Prostate gland (tissue), 2 donors: Measurements from ENCODE around the gene SERPINB5. TPM values are rescaled to one million over a fixed set of nuclear protein-coding genes. Genes with fewer than 3 reads are reported as not detected.

Source experiments
- DNase-seq: peaks from one replicate; pipeline ENCODE4 v3.0.0-alpha.2; 2019; ENCODE audit warnings: low spot score
- H3K27ac ChIP-seq, 2 donors: fragments of 200-600 bp; sonication (generic); 2 replicates each; pipeline ENCODE4 v1.5.1; 2017 to 2019
- H3K27me3 ChIP-seq: fragments of 200-600 bp; sonication (generic); replicated peaks from 2 replicates; pipeline ENCODE4 v1.5.1; 2019; ENCODE audit not compliant: insufficient read depth
- H3K36me3 ChIP-seq, 2 donors: fragments of 200-600 bp; sonication (generic); 1 replicate in 1 of 2; 2 replicates in 1 of 2; pipeline versions ENCODE4 v1.5.1 to v1.8.1; 2017 to 2019
- H3K4me1 ChIP-seq: fragments of 200-600 bp; sonication (generic); replicated peaks from 2 replicates; pipeline ENCODE4 v1.5.1; 2019
- H3K4me3 ChIP-seq, 2 donors: fragments of 200-600 bp; sonication (generic); 2 replicates each; pipeline ENCODE4 v1.5.1; 2017 to 2019
- H3K9me3 ChIP-seq: fragments of 200-600 bp; sonication (generic); 2 replicates; pipeline ENCODE4 v1.5.1; 2017
- CTCF ChIP-seq, 4 experiments: fragments of 200-600 bp in 2 of 4; fragments of 450-650 bp in 2 of 4; sonication (generic) in 2 of 4; IDR thresholded peaks; 1 replicate in 3 of 4; 2 replicates in 1 of 4; pipeline ENCODE4 v1.5.1; 2016 to 2019; ENCODE audit warnings: antibody characterized with exemption in 4 of 4, mild to moderate bottlenecking in 2 of 4, moderate library complexity in 2 of 4
- POLR2A ChIP-seq: fragments of 450-650 bp; IDR thresholded peaks from one replicate; pipeline ENCODE4 v1.6.1; 2016; ENCODE audit warnings: antibody characterized with exemption, mild to moderate bottlenecking
- POLR2AphosphoS5 ChIP-seq: sonication (generic); formaldehyde crosslinking; IDR thresholded peaks from one replicate; pipeline ENCODE4 v1.6.1; 2017; ENCODE audit warnings: antibody characterized with exemption
- WGBS: methylation state at CpG from one replicate; pipeline ENCODE4 v1.1.5; 2018; 5-methylcytosine and 5-hydroxymethylcytosine counted together
- intact Hi-C: fragments of 100-400 bp; cut with DNase I; formaldehyde crosslinking; loops from one replicate; pipeline ENCODE4 v1.14.2; 2022
- total RNA-seq, 2 donors: library from RNA; depleted of rRNA; stranded (reverse); fragments of >200 nt; gene quantifications; one replicate each; pipeline ENCODE4 v1.1.0, GENCODE V29; 2016

SERPINB5 gene
- total RNA-seq, 2 donors from 2014 or later, result 7.3 to 17.3 TPM

- H3K4me3 ChIP-seq, result no peak overlapping the region
- H3K27ac ChIP-seq, result no peak overlapping the region
- intact Hi-C loops, result no loop called here
- WGBS, result 45% methylated on average over 6 of the region's 6 CpGs
- no peaks in the 10 kb centered on the region for H3K36me3 ChIP-seq
- no peaks in the 10 kb centered on the region for H3K9me3 ChIP-seq
- DNase-seq, result no peak
- H3K4me1 ChIP-seq, result no peaks in the 10 kb centered on the region
- no peaks in the 10 kb centered on the region for H3K27me3 ChIP-seq
- TF ChIP-seq POLR2A (no peak), POLR2AphosphoS5 (no peak), CTCF (IDR thresholded peaks at IDR 0.05) (no peak)
Observed at GRCh38 chr18:63444580-63444979, 32.2 kb upstream of the SERPINB5 start.

- WGBS, result 24% methylated on average over 2 of the region's 2 CpGs
- intact Hi-C loops, result no loop called here
- no peak for TF ChIP-seq CTCF (IDR thresholded peaks at IDR 0.05)
- TF ChIP-seq POLR2AphosphoS5, result peak; percentile 59
- H3K4me1 ChIP-seq, result no peaks in the 10 kb centered on the region
- H3K4me3 ChIP-seq, result no peak overlapping the region
- no peaks in the 10 kb centered on the region for H3K9me3 ChIP-seq
- DNase-seq, result peak; percentile 64
- no peaks in the 10 kb centered on the region for H3K36me3 ChIP-seq
- H3K27ac ChIP-seq, result no peak overlapping the region
- H3K27me3 ChIP-seq, result no peaks in the 10 kb centered on the region
Observed at GRCh38 chr18:63445037-63445436, 31.7 kb upstream of the SERPINB5 start.

- Histone ChIP-seq H3K9me3 (no peaks in the 10 kb centered on the region), H3K27me3 (no peaks in the 10 kb centered on the region), H3K4me1 (no peaks in the 10 kb centered on the region), H3K4me3 (no peak overlapping the region), H3K27ac (no peak overlapping the region), H3K36me3 (no peaks in the 10 kb centered on the region)
- no peak for DNase-seq
- 93% methylated on average over 3 of the region's 3 CpGs for WGBS
- intact Hi-C loops, result no loop called here
- TF ChIP-seq POLR2A, result no peak
- no peak for TF ChIP-seq CTCF (IDR thresholded peaks at IDR 0.05)
- no peak for TF ChIP-seq POLR2AphosphoS5
Observed at GRCh38 chr18:63446266-63446665, 30.5 kb upstream of the SERPINB5 start.

DNA sequence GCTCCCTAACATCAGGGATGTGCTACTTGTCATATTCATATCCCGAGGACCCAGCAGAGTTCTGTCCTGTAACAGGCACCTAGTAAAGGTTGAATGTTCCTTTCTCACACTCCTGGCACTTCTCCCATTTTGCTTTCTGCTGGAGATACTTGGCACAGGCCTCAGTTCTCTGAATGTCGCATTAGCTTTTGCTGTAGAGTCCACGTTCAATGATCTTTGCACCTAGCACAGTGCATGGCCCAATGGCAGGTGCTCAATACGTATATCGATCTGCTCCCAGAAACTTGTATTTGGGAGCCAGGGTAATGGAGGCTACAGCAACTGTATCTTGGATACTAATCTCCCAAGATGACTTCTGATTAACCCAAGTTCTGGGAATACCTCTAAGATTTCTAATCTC, 29.7 kb upstream of the SERPINB5 start:
- DNase-seq, result no peak
- Histone ChIP-seq H3K4me3 (no peak overlapping the region), H3K27ac (no peak overlapping the region), H3K4me1 (peaks cover 2% of the 10 kb centered on the region), H3K36me3 (no peaks in the 10 kb centered on the region), H3K27me3 (no peaks in the 10 kb centered on the region), H3K9me3 (no peaks in the 10 kb centered on the region)
- 65% methylated on average over 5 of the region's 5 CpGs for WGBS
- no peak for TF ChIP-seq POLR2A
- TF ChIP-seq CTCF (IDR thresholded peaks at IDR 0.05), result no peak
- no peak for TF ChIP-seq POLR2AphosphoS5
- intact Hi-C loops, result no loop called here

- Histone ChIP-seq H3K27me3 (no peaks in the 10 kb centered on the region), H3K4me3 (no peak overlapping the region), H3K9me3 (no peaks in the 10 kb centered on the region), H3K27ac (no peak overlapping the region), H3K36me3 (no peaks in the 10 kb centered on the region), H3K4me1 (peaks cover 6% of the 10 kb centered on the region)
- 91% methylated on average over 4 of the region's 4 CpGs for WGBS
- DNase-seq, result no peak
- intact Hi-C loops, result no loop called here
- TF ChIP-seq POLR2A (no peak), POLR2AphosphoS5 (no peak), CTCF (IDR thresholded peaks at IDR 0.05) (no peak)
Observed at GRCh38 chr18:63449426-63449825, 27.3 kb upstream of the SERPINB5 start.
